KOPT-K1 (cell line): ENCODE data around the gene RXRA.

Source experiments
- H3K27ac ChIP-seq: fragments of 200-600 bp; sonication (generic); 2 replicates; pipeline ENCODE4 v1.5.1; 2016; ENCODE audit warnings: antibody characterized with exemption, mild to moderate bottlenecking, low read depth, low read length; ENCODE audit not compliant: poor library complexity, severe bottlenecking
- H3K36me3 ChIP-seq: fragments of 200-600 bp; sonication (generic); 2 replicates; pipeline ENCODE4 v1.5.1; 2017; ENCODE audit warnings: antibody characterized with exemption, mild to moderate bottlenecking, low read length, moderate library complexity; ENCODE audit not compliant: insufficient read depth
- H3K9me3 ChIP-seq: fragments of 200-600 bp; sonication (generic); 2 replicates; pipeline ENCODE4 v1.5.1; 2017; ENCODE audit warnings: antibody characterized with exemption, low read length, mild to moderate bottlenecking; ENCODE audit not compliant: insufficient read depth, poor library complexity, severe bottlenecking

RXRA gene

DNA sequence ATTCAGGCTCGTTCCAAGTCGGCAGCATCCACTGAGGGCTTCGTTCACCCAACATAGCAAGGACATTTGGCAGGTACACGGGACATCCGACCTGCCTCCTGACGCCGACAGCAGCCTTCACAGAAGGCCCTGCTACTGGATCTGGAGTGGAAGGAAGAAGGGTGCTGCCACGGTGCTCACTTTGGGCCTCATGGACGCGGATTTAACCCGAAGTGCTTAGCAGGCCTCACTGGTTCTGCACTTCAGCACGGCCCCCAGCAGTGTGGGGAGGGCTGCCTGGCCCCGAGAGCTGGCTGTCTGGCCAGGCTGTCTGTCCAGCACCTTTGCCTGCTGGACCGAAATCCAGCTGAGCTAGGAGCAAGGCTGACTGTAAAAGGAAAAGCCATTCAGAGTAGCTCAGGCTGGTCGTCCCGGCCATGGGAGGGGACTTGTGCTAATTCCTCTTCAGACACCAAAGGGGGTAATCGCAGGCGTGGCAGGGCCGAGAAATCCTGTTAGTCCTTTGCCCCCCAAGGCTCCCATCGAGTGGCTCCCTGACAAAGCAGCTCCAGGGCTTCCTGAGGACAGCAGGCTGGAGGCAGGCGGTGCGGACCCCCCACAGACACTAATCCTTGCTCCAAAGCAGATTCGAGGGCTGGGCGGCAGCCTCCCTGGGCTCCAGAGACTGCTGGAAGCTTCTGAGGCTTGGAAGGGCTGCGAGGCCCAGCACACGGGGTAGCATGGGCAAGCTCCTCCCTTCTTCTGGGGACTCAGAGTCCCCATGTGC lies 11.1 kb upstream of the RXRA start:
- Histone ChIP-seq H3K9me3 (peaks cover 19% of the 10 kb centered on the region), H3K36me3 (no peaks in the 10 kb centered on the region), H3K27ac (no peak overlapping the region)

DNA sequence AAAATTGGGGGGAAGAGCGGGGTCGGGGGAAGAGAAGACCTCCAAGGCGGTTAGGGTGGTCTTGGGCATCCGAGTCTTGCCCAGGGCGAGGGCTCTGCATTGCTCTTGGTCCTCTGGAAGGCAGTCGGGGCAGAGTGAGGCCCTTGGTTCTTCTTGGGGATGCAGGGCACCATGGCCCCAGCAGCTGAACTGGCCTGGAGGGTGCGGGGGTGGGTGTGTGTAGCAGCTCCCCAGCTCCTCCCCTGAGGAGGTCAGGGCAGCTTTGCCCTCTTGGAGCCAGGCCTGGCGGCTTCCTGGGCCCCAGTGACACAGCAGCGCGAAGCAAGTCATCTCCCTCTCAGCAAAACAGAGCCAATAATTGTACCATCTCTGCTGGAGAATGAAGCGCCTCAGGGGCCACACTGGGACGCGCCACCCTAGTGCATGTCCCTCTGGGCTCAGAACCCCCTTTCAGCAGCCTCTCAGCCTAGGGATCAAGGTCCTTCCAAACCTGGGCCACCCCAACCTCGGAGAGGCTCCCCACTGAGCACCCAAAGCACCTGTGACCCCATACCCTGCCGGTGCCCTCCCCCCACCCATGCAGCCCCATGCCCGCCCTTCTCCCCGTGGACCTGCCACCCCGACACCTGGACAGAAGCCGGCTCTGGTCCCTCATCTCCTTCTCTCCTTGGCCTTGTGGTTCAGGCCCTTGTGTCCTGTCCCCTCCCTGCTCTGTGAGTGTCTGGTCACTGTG lies 10.4 kb upstream of the RXRA start:
- H3K36me3 ChIP-seq = no peaks in the 10 kb centered on the region
- H3K9me3 ChIP-seq = peaks cover 18% of the 10 kb centered on the region
- H3K27ac ChIP-seq = no peak overlapping the region

DNA sequence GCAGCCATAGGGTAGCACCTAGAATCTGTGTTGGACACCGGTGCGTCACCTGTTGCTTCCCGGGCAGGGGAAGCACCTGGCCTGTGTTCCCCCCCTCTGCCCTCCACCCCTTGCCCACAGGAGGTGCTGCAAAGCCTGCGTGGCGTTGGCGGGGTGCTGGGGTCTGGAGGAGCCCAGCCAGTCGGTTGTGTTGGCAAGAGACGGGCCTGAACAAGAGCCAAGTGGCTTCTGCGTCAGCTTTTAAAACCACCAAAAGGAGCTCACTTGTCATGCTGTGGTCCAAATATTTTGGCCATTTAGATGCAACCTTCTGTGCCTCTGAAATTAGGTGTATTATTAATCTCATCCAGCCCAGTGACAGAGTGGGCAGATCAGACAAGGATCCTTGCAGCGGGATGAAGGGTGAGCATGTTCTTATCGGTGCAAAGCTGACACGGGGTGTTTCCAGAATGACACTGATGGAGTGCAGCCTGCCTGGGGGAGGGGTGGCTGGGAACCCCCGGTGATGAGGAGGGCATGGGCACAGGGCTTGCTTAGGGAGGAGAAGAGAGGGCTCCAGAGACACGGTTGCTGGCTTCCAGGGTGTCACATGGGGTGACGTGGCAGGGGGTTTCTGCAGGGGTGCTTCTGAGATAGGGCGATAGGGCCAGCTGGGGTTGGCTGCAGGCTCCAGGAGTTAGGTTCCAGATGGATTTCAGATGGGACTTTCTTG lies 9.7 kb upstream of the RXRA start:
- Histone ChIP-seq H3K9me3 (peaks cover 14% of the 10 kb centered on the region), H3K27ac (no peak overlapping the region), H3K36me3 (no peaks in the 10 kb centered on the region)

DNA sequence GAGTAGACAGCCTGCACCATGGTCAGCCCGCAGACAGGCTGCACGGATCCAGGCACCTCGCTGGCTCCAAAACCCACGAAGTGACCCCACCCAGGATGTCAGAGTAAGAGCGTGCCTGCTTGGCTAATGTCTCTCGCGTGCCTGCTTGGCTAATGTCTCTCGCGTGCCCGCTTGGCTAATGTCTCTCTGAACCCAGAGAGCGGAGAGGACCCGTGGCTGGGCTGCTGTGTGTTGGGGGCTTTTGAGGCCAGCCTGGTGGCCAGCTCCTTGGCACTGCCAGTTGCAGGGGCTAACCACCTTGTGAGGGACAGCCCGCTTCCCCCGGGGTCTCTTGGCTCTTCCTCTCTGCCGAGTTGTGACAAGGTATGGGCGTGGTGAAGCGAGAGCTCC lies 8.9 kb upstream of the RXRA start:
- H3K36me3 ChIP-seq = no peaks in the 10 kb centered on the region
- no peak overlapping the region for H3K27ac ChIP-seq
- H3K9me3 ChIP-seq = peaks cover 10% of the 10 kb centered on the region

DNA sequence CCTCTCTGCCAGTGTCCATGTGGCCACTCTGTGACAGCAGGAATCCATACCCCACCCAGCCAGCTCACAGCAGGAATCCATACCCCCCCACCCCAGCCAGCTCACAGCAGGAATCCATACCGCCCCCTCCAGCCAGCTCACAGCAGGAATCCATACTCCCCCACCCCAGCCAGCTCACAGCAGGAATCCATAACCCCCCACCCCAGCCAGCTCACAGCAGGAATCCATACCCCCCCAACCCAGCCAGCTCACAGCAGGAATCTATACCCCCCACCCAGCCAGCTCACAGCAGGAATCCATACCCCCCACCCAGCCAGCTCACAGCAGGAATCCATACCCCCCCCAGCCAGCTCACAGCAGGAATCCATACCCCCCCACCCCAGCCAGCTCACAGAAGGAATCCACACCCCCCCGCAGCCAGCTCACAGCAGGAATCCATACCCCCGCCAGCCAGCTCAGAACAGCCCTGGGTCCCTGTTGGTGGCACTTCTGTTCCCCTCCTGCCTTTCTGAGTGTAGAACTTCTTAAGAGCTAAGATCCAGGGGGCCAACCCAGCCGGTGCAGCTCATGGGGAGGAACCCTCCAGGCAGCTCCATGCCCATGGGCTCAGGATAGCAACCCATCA lies 8.4 kb upstream of the RXRA start:
- H3K27ac ChIP-seq = no peak overlapping the region
- H3K36me3 ChIP-seq = no peaks in the 10 kb centered on the region
- peaks cover 9% of the 10 kb centered on the region for H3K9me3 ChIP-seq

DNA sequence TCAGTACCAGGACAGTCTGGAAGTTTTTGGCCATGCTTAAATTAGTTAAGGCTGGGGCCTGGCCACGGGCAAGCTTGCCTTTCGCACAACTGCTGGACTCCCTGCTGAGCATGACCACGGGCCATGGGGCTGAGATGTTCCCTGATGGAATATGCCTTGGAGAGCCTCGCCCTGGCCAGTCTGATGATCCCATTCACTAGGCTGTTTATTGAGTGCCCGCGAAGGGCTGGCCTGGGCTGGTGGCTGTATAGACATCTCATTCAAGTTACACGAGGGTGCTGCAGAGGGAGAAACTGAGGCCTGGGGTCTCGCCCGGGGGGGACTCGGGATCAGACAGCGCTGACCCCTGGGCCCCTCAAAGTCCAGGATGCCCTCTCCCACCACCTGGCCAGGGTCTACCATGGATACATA lies 7.8 kb upstream of the RXRA start:
- H3K36me3 ChIP-seq = no peaks in the 10 kb centered on the region
- peaks cover 3% of the 10 kb centered on the region for H3K9me3 ChIP-seq
- no peak overlapping the region for H3K27ac ChIP-seq

DNA sequence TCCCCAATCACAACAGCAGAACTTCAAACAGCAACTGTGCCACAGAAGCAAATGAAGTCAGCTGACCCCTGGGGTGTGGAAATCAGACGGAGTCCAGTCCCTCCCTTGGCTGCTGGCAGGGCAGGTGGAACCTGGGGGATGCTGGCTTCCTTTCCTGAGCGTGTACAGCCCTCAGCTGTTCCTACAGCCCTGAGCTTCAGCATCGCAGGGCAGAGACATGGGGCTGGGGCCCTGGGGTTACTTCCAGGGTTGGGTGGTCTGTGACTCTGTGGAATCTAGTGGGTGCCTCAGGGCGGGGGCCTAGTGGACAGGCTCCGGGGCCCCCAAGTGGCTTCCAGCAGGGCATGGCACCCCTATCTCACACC lies 7.3 kb upstream of the RXRA start:
- no peaks in the 10 kb centered on the region for H3K9me3 ChIP-seq
- H3K36me3 ChIP-seq = no peaks in the 10 kb centered on the region
- H3K27ac ChIP-seq = no peak overlapping the region

DNA sequence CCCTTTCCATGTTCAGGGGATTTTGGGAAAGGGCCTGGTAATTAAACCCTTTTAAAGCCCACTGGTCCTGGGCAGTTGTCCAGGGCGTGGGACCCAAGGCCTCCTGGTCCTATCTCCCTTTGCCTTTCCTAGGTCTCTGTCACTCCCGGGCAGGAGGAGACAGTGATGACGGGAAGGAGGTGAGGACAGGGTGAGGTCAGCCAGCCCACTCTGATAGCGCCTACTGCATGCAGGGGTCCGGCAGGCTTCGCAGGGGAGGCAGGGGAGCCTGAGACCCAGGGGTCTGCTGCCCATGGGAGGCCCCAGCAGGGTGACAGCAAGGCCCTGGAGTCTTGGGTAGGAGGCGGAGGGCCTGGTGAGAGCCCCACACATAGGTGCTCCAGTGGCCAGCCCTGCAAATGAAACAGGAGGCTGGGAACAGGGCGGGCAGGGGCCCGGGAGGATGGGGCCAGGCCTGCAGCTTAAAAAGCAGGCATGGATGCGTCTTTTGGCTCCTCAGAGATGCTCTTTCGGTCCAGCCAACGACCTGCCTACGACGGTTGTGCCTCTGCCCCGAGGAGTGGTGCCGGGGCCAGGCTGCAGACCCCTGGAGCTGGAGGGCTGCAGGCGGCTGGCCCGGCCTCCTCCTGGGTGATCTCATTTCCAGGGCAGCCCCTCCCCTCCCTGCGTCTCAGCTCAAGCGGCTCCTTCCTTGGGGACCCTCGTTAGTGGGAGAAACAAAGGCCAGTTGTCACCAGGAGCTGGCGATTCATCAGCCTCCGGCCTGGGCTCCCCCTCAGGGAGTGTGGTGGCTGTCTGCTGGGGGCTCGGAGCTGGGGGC lies 6.7 kb upstream of the RXRA start:
- Histone ChIP-seq H3K9me3 (no peaks in the 10 kb centered on the region), H3K36me3 (no peaks in the 10 kb centered on the region), H3K27ac (no peak overlapping the region)

DNA sequence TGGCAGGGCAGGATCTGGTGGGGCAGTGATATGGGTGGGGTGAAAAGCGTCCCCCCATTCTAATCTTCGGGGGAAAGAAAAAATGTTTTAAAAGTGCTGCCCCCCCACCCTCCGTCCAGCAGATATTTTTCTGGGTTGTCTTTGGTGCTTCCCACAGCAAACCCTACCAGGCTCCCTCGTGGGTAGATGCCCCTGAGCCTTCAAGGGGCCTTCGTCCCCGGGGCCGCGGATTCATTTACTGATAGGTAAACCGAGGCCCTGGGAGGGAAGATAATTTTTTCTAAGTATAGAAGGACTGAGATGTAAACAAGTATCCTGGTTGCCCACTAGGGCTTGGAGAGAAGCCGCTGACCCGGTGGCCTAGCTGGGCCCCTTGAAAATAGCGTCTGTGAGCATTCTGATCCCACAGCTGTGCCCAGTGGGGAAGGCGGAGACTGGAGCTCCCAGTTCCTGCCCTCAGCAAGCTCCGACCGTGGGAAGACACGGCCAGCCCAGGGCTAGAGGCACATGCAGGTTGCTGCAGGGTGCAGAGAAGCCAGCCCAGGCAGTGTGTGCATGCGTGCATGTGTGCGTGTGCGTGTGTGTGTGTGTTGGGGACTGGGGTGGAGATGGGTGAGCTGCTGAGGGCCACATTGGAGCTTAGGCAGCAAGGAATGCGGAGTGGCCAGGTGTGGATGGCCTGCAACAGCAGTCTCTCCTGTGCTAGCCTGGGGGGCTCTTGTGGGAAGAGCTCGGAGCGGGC lies 6.0 kb upstream of the RXRA start:
- Histone ChIP-seq H3K27ac (no peak overlapping the region), H3K9me3 (no peaks in the 10 kb centered on the region), H3K36me3 (no peaks in the 10 kb centered on the region)

DNA sequence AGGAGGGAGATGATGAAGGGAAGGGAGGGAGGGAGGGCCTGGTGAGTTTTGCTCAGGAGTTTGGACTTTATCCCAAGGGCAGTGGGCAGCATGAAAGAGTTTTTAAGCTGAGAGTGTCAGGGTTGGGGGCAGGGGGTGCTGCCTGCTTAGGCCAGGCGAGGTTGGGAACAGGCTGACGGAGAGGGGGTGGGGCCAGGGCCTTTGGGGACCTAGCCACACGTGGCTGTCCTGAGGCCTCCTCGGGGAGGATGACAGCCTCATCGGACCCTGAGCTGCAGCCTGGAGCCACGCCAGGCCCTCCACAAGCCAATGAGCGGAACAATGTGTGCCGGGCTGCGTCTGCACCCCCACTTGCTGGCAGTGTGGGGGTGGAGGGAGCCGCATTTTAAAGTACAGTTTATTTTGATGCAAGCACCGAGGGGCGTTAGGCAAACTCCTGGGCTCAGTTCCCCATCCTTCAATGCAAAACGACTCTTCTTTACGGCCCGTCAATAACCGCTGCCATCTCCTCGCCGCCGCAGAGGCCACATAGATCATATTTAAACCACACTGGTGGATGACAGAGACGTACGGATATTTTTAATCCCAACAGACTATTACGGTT lies 5.3 kb upstream of the RXRA start:
- no peaks in the 10 kb centered on the region for H3K9me3 ChIP-seq
- no peak overlapping the region for H3K27ac ChIP-seq
- H3K36me3 ChIP-seq = no peaks in the 10 kb centered on the region

DNA sequence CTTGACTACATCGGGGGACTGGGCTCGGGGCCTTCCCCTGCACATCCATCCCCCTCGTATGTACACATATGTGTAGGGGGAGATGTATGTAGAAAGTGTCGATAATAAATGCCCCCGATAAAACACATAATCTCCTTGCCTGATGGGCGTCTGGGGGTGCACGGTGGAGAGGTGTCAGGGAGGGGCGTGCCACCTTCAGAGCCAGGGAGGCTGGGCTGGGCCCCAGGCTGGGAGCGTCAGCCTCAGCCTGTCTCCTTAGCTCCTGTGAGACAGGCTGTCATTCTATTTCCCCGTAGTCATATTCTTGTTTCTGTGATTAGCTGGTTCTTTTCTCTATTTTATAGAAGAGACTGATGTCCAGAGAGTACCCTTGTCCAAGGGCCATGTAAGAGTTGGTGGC lies 4.7 kb upstream of the RXRA start:
- H3K36me3 ChIP-seq = no peaks in the 10 kb centered on the region
- no peaks in the 10 kb centered on the region for H3K9me3 ChIP-seq
- H3K27ac ChIP-seq = no peak overlapping the region

DNA sequence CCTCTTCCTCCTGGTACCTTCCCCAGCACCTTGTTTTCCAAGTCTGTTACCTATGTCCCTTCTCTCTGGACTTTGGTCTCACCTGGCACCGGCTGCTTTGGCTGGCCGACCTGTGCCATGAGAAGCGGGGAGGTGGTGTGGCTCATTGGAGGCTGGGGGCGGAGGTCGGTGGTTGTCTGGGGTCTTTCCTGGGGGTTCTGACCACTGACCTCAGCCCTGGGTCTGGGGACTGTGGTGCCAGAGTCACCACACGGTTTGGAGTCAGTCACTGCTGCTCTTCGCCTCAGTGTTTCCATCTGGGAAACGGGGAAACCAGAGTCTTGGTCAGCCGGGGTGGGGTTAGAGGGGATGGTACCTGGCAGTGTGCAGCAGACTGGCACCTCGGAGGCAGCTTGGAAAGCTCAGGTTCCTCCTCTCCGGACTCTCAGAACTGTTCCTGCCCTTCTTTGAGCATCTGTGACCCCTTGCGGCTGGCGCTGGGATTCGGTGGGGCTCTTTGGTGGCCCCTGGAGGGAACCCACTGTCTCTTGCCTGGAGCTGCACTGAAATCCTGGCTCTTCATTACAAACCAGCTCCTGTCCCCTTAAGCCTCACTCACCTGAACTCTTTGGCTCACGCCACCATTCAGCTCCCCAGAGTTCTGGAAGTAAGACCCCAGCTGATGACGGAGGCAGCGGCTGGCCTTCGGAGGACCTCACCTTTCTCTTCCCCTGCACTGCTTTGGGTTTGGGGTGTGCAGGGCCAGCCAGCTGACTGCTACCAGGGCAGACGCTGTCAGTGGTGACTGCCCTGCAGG lies 4.1 kb upstream of the RXRA start:
- Histone ChIP-seq H3K9me3 (no peaks in the 10 kb centered on the region), H3K27ac (no peak overlapping the region), H3K36me3 (no peaks in the 10 kb centered on the region)

DNA sequence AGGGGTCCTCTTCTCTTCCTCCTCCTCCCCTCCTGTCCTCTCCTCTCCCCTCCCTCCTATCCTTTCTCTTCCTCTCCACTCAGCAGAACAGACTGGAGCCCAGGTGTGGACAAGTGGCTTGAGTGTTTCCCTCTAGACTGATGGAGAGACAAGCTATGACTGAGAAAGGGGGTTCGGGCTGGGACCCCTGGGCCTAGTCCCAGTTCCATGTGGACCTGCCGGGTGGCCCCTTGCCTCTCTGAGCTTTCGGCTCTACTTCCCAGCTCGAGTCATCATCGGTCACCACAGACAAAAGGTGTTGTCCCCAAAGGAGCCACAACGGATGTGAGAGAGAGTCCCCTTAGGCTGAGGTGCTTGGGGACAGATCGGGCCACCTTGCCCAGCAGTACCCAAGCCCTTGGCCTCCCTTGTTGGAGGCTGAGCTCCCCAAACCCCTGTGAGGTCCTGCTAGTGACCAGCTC lies 3.4 kb upstream of the RXRA start:
- Histone ChIP-seq H3K27ac (no peak overlapping the region), H3K9me3 (no peaks in the 10 kb centered on the region)

More for the DNA sequence above, 3.4 kb upstream of the RXRA start:
- no peaks in the 10 kb centered on the region for H3K36me3 ChIP-seq
